SK-N-MC (cell line): ENCODE measurements around the gene COMMD1.

Source experiments
- DNase-seq: peaks from one replicate; pipeline ENCODE4 v3.0.0-alpha.2; 2011; ENCODE audit warnings: low read depth, low spot score
- H3K27ac ChIP-seq: fragments of 200-600 bp; sonication (generic); 2 replicates; pipeline ENCODE4 v1.5.1; 2016; ENCODE audit warnings: mixed run types
- H3K36me3 ChIP-seq: fragments of 200-600 bp; sonication (generic); 2 replicates; pipeline ENCODE4 v1.6.1; 2017; ENCODE audit warnings: antibody characterized with exemption, low read length, mixed read lengths; ENCODE audit not compliant: insufficient read depth
- H3K4me3 ChIP-seq: fragments of 200-600 bp; sonication (generic); 2 replicates; pipeline ENCODE4 v1.5.1; 2016
- H3K9ac ChIP-seq: fragments of 200-600 bp; sonication (generic); 2 replicates; pipeline ENCODE4 v1.8.0; 2017; ENCODE audit warnings: mixed run types, mixed read lengths; ENCODE audit not compliant: insufficient read length
- H3K9me3 ChIP-seq: fragments of 200-600 bp; sonication (generic); 2 replicates; pipeline ENCODE4 v1.6.1; 2017; ENCODE audit warnings: low read depth, mild to moderate bottlenecking, antibody characterized with exemption, low read length, moderate library complexity, mixed read lengths
- EZH2 ChIP-seq: fragments of 200-600 bp; sonication (generic); IDR thresholded peaks from one replicate; pipeline ENCODE4 v1.6.1; 2017; ENCODE audit warnings: antibody characterized with exemption
- FOXP2 ChIP-seq: optimal IDR thresholded peaks from 2 replicates; pipeline ENCODE3; 2011; ENCODE audit warnings: mild to moderate bottlenecking, moderate library complexity; ENCODE audit not compliant: insufficient read depth; ENCODE audit errors: extremely low read length, control extremely low read depth
- POLR2AphosphoS5 ChIP-seq: IDR thresholded peaks from 2 replicates; pipeline ENCODE4 v1.6.1; 2012; ENCODE audit warnings: mild to moderate bottlenecking, low read depth, low read length, borderline replicate concordance

COMMD1 gene

GRCh38 chr2:61966087-61966727 lies 60.7 kb downstream of the COMMD1 start:
- no peak overlapping the region for H3K9ac ChIP-seq
- DNase-seq = no peak
- H3K9me3 ChIP-seq = no peaks in the 10 kb centered on the region
- H3K4me3 ChIP-seq = no peak overlapping the region
- H3K27ac ChIP-seq = no peak overlapping the region
- H3K36me3 ChIP-seq = no peaks in the 10 kb centered on the region
- TF ChIP-seq FOXP2 (no peak), POLR2AphosphoS5 (no peak), EZH2 (no peak)

DNA sequence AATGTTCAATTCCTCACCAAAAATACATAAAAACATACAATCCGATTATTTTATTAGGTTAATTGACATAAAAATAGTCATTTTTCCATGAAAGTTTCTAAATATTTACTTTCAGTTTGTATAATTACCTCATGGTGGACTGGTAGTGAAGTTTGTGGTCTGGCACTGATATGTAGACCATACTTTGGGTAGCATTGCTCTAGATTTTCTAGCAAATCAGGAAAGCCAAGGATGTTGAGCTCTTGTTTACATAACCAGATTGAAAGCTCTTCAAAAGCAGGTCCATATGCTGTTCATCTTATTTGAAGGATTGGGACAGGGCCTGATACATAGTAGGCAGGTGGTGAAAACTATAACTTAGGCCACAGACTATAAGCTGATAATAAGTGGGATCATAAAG lies 61.8 kb downstream of the COMMD1 start:
- no peak for DNase-seq

GRCh38 chr2:61969376-61969775 lies 63.9 kb downstream of the COMMD1 start:
- no peak overlapping the region for H3K9ac ChIP-seq
- H3K9me3 ChIP-seq = no peaks in the 10 kb centered on the region
- no peak overlapping the region for H3K4me3 ChIP-seq
- no peak overlapping the region for H3K27ac ChIP-seq
- DNase-seq = no peak
- TF ChIP-seq POLR2AphosphoS5 (no peak), EZH2 (no peak), FOXP2 (no peak)
- no peaks in the 10 kb centered on the region for H3K36me3 ChIP-seq

More for the DNA sequence above, 61.8 kb downstream of the COMMD1 start:
- no peaks in the 10 kb centered on the region for H3K9me3 ChIP-seq
- H3K4me3 ChIP-seq = no peak overlapping the region
- no peak overlapping the region for H3K27ac ChIP-seq
- TF ChIP-seq POLR2AphosphoS5 (no peak), EZH2 (no peak), FOXP2 (no peak)
- no peak overlapping the region for H3K9ac ChIP-seq
- H3K36me3 ChIP-seq = no peaks in the 10 kb centered on the region

GRCh38 chr2:61970807-61971556 lies 65.5 kb downstream of the COMMD1 start:
- Histone ChIP-seq H3K4me3 (no peak overlapping the region), H3K27ac (no peak overlapping the region), H3K9ac (no peak overlapping the region), H3K9me3 (no peaks in the 10 kb centered on the region), H3K36me3 (no peaks in the 10 kb centered on the region)
- DNase-seq = no peak
- TF ChIP-seq EZH2 (no peak), FOXP2 (no peak), POLR2AphosphoS5 (no peak)

DNA sequence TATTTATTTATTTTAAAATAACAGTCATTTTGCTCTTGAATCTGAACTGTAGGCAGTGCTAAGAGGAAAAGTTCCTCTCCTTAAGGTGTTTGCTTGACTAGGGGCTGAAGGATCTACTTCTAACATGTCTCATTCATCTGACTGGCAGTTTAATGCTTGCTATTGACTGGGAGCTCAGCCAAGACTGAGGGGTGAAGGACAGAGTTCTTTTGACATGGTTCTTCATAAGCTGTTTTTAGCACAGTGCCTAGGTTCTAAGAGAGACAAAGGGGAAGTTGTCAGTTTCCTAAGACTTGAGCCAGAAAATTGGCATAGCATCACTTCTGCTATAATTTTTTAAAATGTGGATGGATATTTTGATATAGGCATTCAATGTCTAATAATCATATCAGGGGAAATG lies 73.0 kb downstream of the COMMD1 start:
- H3K36me3 ChIP-seq = no peaks in the 10 kb centered on the region
- H3K27ac ChIP-seq = no peak overlapping the region
- H3K9ac ChIP-seq = no peak overlapping the region
- DNase-seq = no peak
- TF ChIP-seq POLR2AphosphoS5 (no peak), FOXP2 (no peak), EZH2 (no peak)
- H3K9me3 ChIP-seq = no peaks in the 10 kb centered on the region
- H3K4me3 ChIP-seq = no peak overlapping the region

GRCh38 chr2:61980758-61981157 lies 75.3 kb downstream of the COMMD1 start:
- TF ChIP-seq EZH2 = no peak
- TF ChIP-seq FOXP2 = no peak
- TF ChIP-seq POLR2AphosphoS5 = no peak
- DNase-seq = no peak
- Histone ChIP-seq H3K36me3 (no peaks in the 10 kb centered on the region), H3K27ac (no peak overlapping the region), H3K9ac (no peak overlapping the region), H3K9me3 (no peaks in the 10 kb centered on the region), H3K4me3 (no peak overlapping the region)

DNA sequence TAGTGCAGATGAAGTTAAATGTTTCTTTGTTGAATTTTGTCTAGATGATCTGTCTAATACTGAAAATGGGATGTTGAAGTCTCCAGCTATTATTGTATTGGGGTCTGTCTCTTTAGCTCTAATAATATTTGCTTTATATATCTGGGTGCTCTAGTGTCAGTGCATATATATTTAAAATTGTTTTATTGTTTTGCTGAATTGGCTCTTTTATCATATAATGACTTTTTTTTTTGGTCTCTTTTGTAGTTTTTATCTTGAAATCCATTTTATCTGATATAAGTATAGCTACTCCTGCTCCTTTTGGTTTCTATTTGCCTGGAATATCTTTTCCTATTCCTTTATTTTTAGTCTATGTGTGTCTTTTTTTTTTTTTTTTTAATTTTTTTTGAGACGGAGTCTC lies 79.2 kb downstream of the COMMD1 start:
- Histone ChIP-seq H3K4me3 (no peak overlapping the region), H3K9me3 (no peaks in the 10 kb centered on the region), H3K36me3 (no peaks in the 10 kb centered on the region), H3K9ac (no peak overlapping the region), H3K27ac (no peak overlapping the region)
- no peak for DNase-seq
- no peak for TF ChIP-seq POLR2AphosphoS5
- TF ChIP-seq EZH2 = no peak
- TF ChIP-seq FOXP2 = no peak

GRCh38 chr2:61988462-61989366 lies 83.2 kb downstream of the COMMD1 start:
- TF ChIP-seq EZH2 (no peak), POLR2AphosphoS5 (no peak), FOXP2 (no peak)
- no peak overlapping the region for H3K9ac ChIP-seq
- no peaks in the 10 kb centered on the region for H3K36me3 ChIP-seq
- H3K27ac ChIP-seq = no peak overlapping the region
- H3K9me3 ChIP-seq = no peaks in the 10 kb centered on the region
- no peak for DNase-seq
- H3K4me3 ChIP-seq = no peak overlapping the region
